Esophagus mucosa (tissue), 1 donor: ENCODE results near the gene IGFBP7. TPM values are rescaled to one million over a fixed set of nuclear protein-coding genes. Genes with fewer than 3 reads are reported as not detected.

ENCODE experiments used
- ATAC-seq: fragments of 200-7000 bp; cut with Tn5 transposase; one replicate; pipeline ENCODE4 v1.9.1; 2020
- total RNA-seq: library from RNA; stranded (reverse); gene quantifications from one replicate; pipeline ENCODE4 v1.2.4, GENCODE V29; 2023
- donor health status: DM: yes; HTN: yes; CAD: no.

IGFBP7 gene
- total RNA-seq, 1 donor from 2014 or later = 40.9 TPM

- no peak for ATAC-seq
Observed at GRCh38 chr4:57094832-57095223, 15.4 kb downstream of the IGFBP7 start.

GRCh38 chr4:57093845-57094831 is 16.0 kb downstream of the IGFBP7 start:
- no peak for ATAC-seq

GRCh38 chr4:57091657-57092162 is 18.5 kb downstream of the IGFBP7 start:
- no peak for ATAC-seq

- ATAC-seq = no peak
Observed at GRCh38 chr4:57090079-57090478, 20.1 kb downstream of the IGFBP7 start.

GRCh38 chr4:57089549-57089948 is 20.6 kb downstream of the IGFBP7 start:
- no peak for ATAC-seq

GRCh38 chr4:57086031-57086723 is 24.0 kb downstream of the IGFBP7 start:
- ATAC-seq = no peak

- no peak for ATAC-seq
Observed at GRCh38 chr4:57085278-57085677, 24.9 kb downstream of the IGFBP7 start.

- no peak for ATAC-seq
Observed at GRCh38 chr4:57084360-57084759, 25.8 kb downstream of the IGFBP7 start.

- ATAC-seq = no peak
Observed at GRCh38 chr4:57083090-57083489, 27.1 kb downstream of the IGFBP7 start.

- ATAC-seq = no peak
Observed at GRCh38 chr4:57081651-57082621, 28.2 kb downstream of the IGFBP7 start.

- peak; percentile 60 for ATAC-seq
Observed at GRCh38 chr4:57080781-57081650, 29.2 kb downstream of the IGFBP7 start.

GRCh38 chr4:57078685-57079521 is 31.3 kb downstream of the IGFBP7 start:
- peak; percentile 51 for ATAC-seq

GRCh38 chr4:57077550-57078343 is 32.4 kb downstream of the IGFBP7 start:
- ATAC-seq = peak; percentile 31

- ATAC-seq = no peak
Observed at GRCh38 chr4:57076646-57077045, 33.5 kb downstream of the IGFBP7 start.

- no peak for ATAC-seq
Observed at GRCh38 chr4:57075367-57075766, 34.8 kb downstream of the IGFBP7 start.

GRCh38 chr4:57074744-57075143 is 35.4 kb downstream of the IGFBP7 start:
- peak; percentile 32 for ATAC-seq

- ATAC-seq = no peak
Observed at GRCh38 chr4:57073559-57073958, 36.6 kb downstream of the IGFBP7 start.

GRCh38 chr4:57071326-57071725 is 38.9 kb downstream of the IGFBP7 start:
- no peak for ATAC-seq

GRCh38 chr4:57070461-57070860 is 39.7 kb downstream of the IGFBP7 start:
- no peak for ATAC-seq
